ENCODE data around the gene CRAMP1.

DNA sequence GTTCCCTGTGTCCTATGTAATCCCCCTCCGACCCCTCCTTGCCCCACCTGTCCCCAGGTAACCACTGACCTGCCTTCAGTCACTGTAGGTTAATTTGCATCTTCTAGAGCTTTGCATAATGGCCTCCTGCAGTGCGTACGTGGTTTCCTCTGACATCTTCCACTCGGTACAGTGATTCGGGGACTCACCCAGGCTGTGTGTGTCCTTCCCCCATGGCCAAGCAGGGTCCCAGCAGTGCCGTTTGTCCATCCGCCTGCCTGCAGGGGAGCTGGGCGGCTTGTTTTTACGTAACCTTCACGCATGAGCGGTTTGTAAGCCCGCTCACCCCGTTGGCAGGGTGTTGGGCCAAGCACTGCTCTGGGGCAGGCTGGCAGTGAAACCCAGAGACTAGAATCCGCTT, 101.8 kb downstream of the CRAMP1 start:
- no peak for TF ChIP-seq POLR2A (IDR thresholded peaks at IDR 0.05)
- TF ChIP-seq, protein P1, sequence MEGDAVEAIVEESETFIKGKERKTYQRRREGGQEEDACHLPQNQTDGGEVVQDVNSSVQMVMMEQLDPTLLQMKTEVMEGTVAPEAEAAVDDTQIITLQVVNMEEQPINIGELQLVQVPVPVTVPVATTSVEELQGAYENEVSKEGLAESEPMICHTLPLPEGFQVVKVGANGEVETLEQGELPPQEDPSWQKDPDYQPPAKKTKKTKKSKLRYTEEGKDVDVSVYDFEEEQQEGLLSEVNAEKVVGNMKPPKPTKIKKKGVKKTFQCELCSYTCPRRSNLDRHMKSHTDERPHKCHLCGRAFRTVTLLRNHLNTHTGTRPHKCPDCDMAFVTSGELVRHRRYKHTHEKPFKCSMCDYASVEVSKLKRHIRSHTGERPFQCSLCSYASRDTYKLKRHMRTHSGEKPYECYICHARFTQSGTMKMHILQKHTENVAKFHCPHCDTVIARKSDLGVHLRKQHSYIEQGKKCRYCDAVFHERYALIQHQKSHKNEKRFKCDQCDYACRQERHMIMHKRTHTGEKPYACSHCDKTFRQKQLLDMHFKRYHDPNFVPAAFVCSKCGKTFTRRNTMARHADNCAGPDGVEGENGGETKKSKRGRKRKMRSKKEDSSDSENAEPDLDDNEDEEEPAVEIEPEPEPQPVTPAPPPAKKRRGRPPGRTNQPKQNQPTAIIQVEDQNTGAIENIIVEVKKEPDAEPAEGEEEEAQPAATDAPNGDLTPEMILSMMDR (IDR thresholded peaks at IDR 0.05): no peak
- TF ChIP-seq EP300 (IDR thresholded peaks at IDR 0.05): no peak

Data from sigmoid colon (tissue), 4 donors.